Upper lobe of right lung (tissue), 1 donor: ENCODE results near the gene SAP30. TPM values are rescaled to one million over a fixed set of nuclear protein-coding genes. Genes with fewer than 3 reads are reported as not detected.

Experiments used
- ATAC-seq: fragments of 200-7000 bp; cut with Tn5 transposase; one replicate; pipeline ENCODE4 v1.9.1; 2020; ENCODE audit warnings: mild to moderate bottlenecking, moderate library complexity
- DNase-seq: peaks from one replicate; pipeline ENCODE4 v3.0.0-alpha.2; 2020
- H3K27ac ChIP-seq: fragments of 200-600 bp; one replicate; pipeline ENCODE4 v1.8.0; 2022
- H3K27me3 ChIP-seq: fragments of 200-600 bp; one replicate; pipeline ENCODE4 v1.8.0; 2022; ENCODE audit warnings: mild to moderate bottlenecking
- H3K36me3 ChIP-seq: fragments of 200-600 bp; one replicate; pipeline ENCODE4 v1.8.0; 2022
- H3K4me1 ChIP-seq: fragments of 200-600 bp; one replicate; pipeline ENCODE4 v1.8.0; 2022
- H3K4me3 ChIP-seq: fragments of 200-600 bp; one replicate; pipeline ENCODE4 v1.8.0; 2022; ENCODE audit warnings: mild to moderate bottlenecking
- H3K9me3 ChIP-seq: fragments of 200-600 bp; one replicate; pipeline ENCODE4 v1.8.0; 2022
- intact Hi-C: fragments of 100-400 bp; cut with DNase I; formaldehyde crosslinking; loops from one replicate; pipeline ENCODE4 v1.11.0; 2022
- total RNA-seq: library from RNA; stranded (reverse); fragmentation: NEBNext Ultra II Directional; extraction: Animal tissue kit (Norgen Biotek cat#: 25700); gene quantifications from one replicate; pipeline ENCODE4 v1.2.1, GENCODE V29; 2021
- TF ChIP-seq, protein P1 (sequence below): fragments of 200-600 bp; IDR thresholded peaks from one replicate; pipeline ENCODE4 v1.8.0; 2022; ENCODE audit warnings: antibody characterized with exemption
- donor health status: DM: no; HTN: yes; CAD: no; lungs with severe emphysema.

SAP30 gene
- total RNA-seq, 1 donor from 2014 or later = 15.3 TPM

- Histone ChIP-seq H3K9me3 (no peaks in the 10 kb centered on the region), H3K4me1 (peaks cover 7% of the 10 kb centered on the region), H3K36me3 (no peaks in the 10 kb centered on the region), H3K27ac (no peak overlapping the region), H3K4me3 (no peak overlapping the region), H3K27me3 (no peaks in the 10 kb centered on the region)
- no peak for DNase-seq
- intact Hi-C loops = no loop called here
- ATAC-seq = no peak
- TF ChIP-seq, protein P1, sequence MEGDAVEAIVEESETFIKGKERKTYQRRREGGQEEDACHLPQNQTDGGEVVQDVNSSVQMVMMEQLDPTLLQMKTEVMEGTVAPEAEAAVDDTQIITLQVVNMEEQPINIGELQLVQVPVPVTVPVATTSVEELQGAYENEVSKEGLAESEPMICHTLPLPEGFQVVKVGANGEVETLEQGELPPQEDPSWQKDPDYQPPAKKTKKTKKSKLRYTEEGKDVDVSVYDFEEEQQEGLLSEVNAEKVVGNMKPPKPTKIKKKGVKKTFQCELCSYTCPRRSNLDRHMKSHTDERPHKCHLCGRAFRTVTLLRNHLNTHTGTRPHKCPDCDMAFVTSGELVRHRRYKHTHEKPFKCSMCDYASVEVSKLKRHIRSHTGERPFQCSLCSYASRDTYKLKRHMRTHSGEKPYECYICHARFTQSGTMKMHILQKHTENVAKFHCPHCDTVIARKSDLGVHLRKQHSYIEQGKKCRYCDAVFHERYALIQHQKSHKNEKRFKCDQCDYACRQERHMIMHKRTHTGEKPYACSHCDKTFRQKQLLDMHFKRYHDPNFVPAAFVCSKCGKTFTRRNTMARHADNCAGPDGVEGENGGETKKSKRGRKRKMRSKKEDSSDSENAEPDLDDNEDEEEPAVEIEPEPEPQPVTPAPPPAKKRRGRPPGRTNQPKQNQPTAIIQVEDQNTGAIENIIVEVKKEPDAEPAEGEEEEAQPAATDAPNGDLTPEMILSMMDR = no peak
These were observed 54.4 kb downstream of the SAP30 start for GRCh38 chr4:173424899-173425805.

- Histone ChIP-seq H3K36me3 (no peaks in the 10 kb centered on the region), H3K27me3 (no peaks in the 10 kb centered on the region), H3K27ac (no peak overlapping the region), H3K4me1 (peaks cover 7% of the 10 kb centered on the region), H3K9me3 (no peaks in the 10 kb centered on the region), H3K4me3 (no peak overlapping the region)
- ATAC-seq (no peak), DNase-seq (no peak)
- TF ChIP-seq, protein P1 = no peak
- intact Hi-C loops = no loop called here
These were observed 55.3 kb downstream of the SAP30 start for GRCh38 chr4:173426064-173426463.

Other genes with a start within 250 kb of the SAP30 start
- 22.3 TPM for gene GALNT7, start 202.1 kb upstream of the SAP30 start, total RNA-seq
- 43.4 TPM for gene HMGB2, start 36.6 kb upstream of the SAP30 start, total RNA-seq
- not detected for gene SCRG1, start 28.2 kb downstream of the SAP30 start, total RNA-seq
- gene HAND2, start 159.3 kb downstream of the SAP30 start, total RNA-seq = not detected